NB4 (cell line): ENCODE results near the gene FKBP4.

ENCODE experiments used
- DNase-seq: peaks from one replicate; pipeline ENCODE4 v3.0.0; 2010; ENCODE audit warnings: low read depth
- H3K4me3 ChIP-seq: one replicate; pipeline ENCODE4 v1.5.1; 2011; ENCODE audit warnings: mild to moderate bottlenecking, low read depth, low read length, moderate library complexity
- MYC ChIP-seq: IDR thresholded peaks from 2 replicates; pipeline ENCODE4 v1.6.1; 2011; ENCODE audit warnings: low read depth, low read length
- POLR2A ChIP-seq: IDR thresholded peaks from 2 replicates; pipeline ENCODE4 v1.6.1; 2011; ENCODE audit warnings: mild to moderate bottlenecking; ENCODE audit not compliant: insufficient read length; ENCODE audit errors: extremely low read depth
- TF ChIP-seq, protein P1 (sequence below): IDR thresholded peaks from 2 replicates; pipeline ENCODE4 v1.6.1; 2011; ENCODE audit warnings: low read depth, low read length
- TF ChIP-seq, protein P2 (sequence below): IDR thresholded peaks from one replicate; pipeline ENCODE4 v1.5.1; 2012; ENCODE audit warnings: low read depth, low read length

FKBP4 gene

DNA sequence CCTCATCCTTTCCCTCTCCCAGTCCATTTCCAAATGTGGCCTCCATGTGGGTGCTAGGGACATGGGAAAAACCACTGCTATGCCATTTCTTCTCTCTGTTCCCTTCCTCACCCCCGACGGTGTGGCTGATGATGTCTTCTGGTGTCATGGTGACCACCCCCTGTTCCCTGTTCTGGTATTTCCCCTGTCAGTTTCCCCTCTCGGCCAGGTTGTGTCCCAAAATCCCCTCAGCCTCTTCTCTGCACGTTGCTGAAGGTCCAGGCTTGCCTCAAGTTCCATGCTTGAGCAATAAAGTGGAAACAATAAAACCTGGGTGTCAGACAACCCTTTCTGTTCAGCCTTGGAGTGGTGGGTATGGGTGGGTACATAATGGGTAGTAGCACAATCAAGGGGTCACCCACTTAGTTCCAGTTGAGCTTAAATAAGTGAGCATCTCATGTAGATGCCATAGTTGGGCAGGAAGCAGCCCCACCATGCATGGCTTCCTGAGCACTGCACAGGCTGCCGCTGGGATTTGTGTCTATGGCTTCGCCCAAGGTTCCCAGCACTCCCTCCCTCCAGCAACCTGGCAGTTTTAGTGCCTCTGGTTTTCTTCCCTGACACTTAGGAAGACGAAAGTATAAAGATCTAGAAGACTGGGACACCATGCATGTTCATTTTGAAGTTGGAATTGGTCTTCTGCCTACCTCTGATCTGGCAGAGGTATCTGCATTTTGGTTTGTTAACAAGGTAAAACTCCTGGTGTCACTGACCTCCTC is 9.0 kb downstream of the FKBP4 start:
- no peak for DNase-seq
- no peak for TF ChIP-seq MYC
- TF ChIP-seq POLR2A, result no peak
- TF ChIP-seq, protein P1, sequence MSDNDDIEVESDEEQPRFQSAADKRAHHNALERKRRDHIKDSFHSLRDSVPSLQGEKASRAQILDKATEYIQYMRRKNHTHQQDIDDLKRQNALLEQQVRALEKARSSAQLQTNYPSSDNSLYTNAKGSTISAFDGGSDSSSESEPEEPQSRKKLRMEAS, result no peak
- H3K4me3 ChIP-seq, result no peak overlapping the region

DNA sequence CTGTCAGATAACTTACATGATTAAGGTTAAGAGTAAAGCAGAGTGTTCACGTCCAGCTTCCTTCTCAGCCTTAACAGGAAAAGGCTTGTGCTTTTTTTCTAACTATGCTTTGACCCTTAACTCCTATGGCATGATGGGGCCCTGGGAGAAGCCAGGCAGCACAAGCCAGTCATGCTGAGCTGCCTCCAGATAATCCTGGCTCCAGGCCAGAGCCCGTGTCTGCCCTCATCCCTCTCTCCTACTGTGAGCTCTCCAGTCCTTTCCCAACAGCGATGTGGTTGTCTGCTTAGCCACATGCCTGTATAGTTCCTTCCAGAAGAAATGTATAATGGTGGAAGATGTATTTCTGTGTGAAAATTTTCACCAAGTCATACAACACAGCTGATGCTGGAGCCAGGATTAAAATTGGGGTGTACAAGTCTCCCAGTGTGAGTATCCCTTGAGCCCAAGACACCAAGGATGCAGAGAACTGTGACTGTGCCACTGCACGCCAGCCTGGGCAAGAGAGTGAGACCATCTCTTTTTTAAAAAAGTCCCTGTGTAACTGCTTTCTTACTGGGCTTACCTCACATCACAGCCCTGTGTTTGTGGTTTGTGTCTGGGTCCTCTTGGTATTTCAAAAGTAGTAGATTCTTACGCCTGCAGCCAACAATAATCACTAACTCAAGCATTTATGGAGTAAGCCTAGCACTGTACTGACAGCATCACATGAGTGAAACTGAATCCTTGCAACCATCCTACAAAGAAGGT is 9.8 kb downstream of the FKBP4 start:
- DNase-seq, result no peak
- TF ChIP-seq MYC (no peak), POLR2A (no peak)
- TF ChIP-seq, protein P1, result no peak
- TF ChIP-seq, protein P2, sequence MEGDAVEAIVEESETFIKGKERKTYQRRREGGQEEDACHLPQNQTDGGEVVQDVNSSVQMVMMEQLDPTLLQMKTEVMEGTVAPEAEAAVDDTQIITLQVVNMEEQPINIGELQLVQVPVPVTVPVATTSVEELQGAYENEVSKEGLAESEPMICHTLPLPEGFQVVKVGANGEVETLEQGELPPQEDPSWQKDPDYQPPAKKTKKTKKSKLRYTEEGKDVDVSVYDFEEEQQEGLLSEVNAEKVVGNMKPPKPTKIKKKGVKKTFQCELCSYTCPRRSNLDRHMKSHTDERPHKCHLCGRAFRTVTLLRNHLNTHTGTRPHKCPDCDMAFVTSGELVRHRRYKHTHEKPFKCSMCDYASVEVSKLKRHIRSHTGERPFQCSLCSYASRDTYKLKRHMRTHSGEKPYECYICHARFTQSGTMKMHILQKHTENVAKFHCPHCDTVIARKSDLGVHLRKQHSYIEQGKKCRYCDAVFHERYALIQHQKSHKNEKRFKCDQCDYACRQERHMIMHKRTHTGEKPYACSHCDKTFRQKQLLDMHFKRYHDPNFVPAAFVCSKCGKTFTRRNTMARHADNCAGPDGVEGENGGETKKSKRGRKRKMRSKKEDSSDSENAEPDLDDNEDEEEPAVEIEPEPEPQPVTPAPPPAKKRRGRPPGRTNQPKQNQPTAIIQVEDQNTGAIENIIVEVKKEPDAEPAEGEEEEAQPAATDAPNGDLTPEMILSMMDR, result no peak
- H3K4me3 ChIP-seq, result no peak overlapping the region

DNA sequence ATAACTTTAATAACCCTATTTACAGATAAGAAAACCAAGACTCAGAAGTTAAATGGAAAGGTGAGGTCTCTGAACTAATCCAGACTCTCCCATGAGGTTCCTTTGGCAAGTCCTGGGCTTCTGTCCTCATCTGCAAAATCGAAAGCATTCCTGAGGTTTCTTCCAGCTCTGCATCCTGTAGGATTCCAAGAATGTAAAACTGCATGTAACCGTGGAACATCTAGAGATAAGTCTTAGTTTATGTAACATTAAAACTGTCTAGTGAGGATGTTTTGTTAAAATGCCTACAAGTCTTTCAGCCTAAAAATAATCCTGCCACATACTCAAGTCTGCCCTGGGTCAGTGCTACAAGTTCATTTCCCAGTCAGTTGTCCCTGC is 10.4 kb downstream of the FKBP4 start:
- DNase-seq, result no peak
- TF ChIP-seq MYC (no peak), POLR2A (no peak)
- TF ChIP-seq, protein P1, result no peak
- TF ChIP-seq, protein P2, result no peak
- H3K4me3 ChIP-seq, result no peak overlapping the region

DNA sequence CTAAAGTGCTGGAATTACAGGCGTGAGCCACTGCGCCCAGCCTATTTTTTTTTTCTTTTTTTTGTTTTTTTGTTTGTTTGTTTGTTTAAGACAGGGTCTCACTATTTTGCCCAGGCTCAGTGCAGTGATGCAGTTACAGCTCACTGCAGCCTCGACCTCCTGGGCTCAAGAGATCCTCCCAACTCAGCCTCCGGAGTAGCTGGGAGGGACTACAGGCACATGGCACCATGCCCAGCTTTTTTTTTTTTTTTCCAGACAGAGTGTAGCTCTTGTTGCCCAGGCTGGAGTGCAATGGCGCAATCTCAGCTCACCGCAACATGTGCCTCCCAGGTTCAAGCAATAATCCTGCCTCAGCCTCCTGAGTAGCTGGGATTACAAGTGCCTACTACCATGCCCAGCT is 11.9 kb downstream of the FKBP4 start:
- no peak overlapping the region for H3K4me3 ChIP-seq
- DNase-seq, result no peak
- TF ChIP-seq POLR2A, result no peak
- TF ChIP-seq MYC, result no peak
- TF ChIP-seq, protein P1, result no peak
- TF ChIP-seq, protein P2, result no peak

DNA sequence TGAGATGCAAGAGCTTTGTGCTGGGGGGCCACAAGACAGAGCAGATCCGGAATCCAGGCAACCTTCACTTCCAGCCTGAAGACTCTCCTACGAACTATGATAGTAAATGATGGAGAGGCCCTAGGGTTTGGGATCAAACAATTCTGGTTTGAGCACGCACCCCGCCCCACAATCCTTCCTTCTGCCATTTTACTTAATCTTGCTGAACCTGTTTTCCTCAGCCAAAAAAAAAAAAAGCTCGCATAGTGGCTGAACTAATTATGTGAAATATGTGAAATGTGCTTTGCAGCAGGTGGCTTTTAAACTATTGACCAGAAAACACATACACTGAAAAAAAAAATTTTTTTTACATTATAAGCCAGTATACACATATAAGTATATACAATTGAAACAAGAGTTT is 17.0 kb downstream of the FKBP4 start:
- H3K4me3 ChIP-seq, result peak overlapping the region; percentile 72
- no peak for TF ChIP-seq POLR2A
- TF ChIP-seq, protein P2, result no peak
- no peak for DNase-seq

DNA sequence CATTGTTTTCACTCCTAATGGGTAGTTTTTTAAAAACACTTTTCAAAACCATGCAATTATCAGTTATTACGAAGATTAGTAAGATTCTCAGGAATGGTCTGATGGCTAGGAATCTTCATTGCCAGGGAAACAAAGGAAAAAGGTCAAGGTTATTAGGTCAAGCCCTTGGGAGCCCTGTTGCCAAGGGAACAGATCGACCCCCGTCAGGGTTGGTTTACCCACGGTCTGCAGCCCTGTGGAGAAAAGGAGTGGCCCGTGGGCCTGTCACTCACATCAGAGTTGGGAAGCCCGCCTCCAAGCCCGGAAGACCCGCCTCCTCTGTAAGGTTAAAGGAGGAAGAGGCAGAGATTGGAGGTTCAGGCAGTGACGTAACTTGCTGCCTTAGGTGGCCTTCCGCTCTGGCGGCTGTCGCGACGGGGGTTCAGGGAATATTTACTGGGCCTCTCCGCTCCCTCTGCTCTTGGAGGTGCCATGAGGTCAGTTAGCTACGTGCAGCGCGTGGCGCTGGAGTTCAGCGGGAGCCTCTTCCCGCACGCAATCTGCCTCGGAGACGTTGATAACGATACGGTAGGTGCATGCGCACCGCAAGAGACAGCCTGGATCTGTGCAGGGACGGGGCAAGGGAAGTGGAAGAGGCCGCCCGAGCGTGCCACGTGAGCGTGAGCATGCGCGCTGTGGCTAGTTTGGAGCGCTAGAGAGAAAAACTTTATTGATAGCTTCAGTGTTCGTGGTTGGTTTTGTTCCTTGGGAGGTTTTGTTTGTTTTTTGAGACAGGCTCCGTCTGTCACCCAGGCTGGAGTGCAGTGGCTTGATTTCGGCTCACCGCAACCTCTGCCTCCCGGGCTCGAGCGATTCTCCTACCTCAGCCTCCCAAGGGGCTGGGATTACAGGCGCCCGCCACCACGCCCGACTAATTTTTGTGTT is 17.8 kb downstream of the FKBP4 start, which contains the start of gene ITFG2:
TSS of gene ITFG2 (plus strand) at position 379 of the 924 bp plus-strand sequence. CDS start at position 472, 93 bp downstream.
- TF ChIP-seq MYC, result peak; percentile 99
- TF ChIP-seq, protein P1, result peak; percentile 96
- peak; percentile 93 for TF ChIP-seq POLR2A
- TF ChIP-seq, protein P2, result no peak
- DNase-seq, result peak; percentile 97
- H3K4me3 ChIP-seq, result peak within 1 kb of the TSS; percentile 91
